Right ventricle myocardium superior (tissue), 1 donor: ENCODE data around the gene RBMX2. TPM values are rescaled to one million over a fixed set of nuclear protein-coding genes. Genes with fewer than 3 reads are reported as not detected.
"Not testable (repeated sequence)": the region's sequence is repeated elsewhere in the genome, so short reads cannot be mapped to it uniquely, and the experiment has no call there.

Experiments
- ATAC-seq: fragments of 200-7000 bp; cut with Tn5 transposase; one replicate; pipeline ENCODE4 v1.9.1; 2020; ENCODE audit warnings: mild to moderate bottlenecking; ENCODE audit not compliant: poor library complexity
- DNase-seq: peaks from one replicate; pipeline ENCODE4 v3.0.0-alpha.2; 2020
- intact Hi-C: fragments of 100-400 bp; cut with DNase I; formaldehyde crosslinking; loops from one replicate; pipeline ENCODE4 v1.11.2; 2022
- long read RNA-seq: library from polyadenylated mRNA; unstranded; transcript quantifications from one replicate; pipeline ENCODE4 v2.0.0, GENCODE V29; 2021
- total RNA-seq: library from RNA; stranded (reverse); fragmentation: NEBNext Ultra II Directional; extraction: Animal tissue kit (Norgen Biotek cat#: 25700); gene quantifications from one replicate; pipeline ENCODE4 v1.2.1, GENCODE V29; 2021
- donor health status: DM: no; HTN: yes; CAD: no; lungs with severe emphysema.

RBMX2 gene
- total RNA-seq: 10.9 TPM
- long read RNA-seq, transcript RBMX2-201 (6 exons, 1,528 nt): major isoform, 8 of 12 reads
- long read RNA-seq, partial matches to known transcripts: 1 of 12 reads
- long read RNA-seq, other reads (novel, unspliced or antisense): 2 of 12 reads

DNA sequence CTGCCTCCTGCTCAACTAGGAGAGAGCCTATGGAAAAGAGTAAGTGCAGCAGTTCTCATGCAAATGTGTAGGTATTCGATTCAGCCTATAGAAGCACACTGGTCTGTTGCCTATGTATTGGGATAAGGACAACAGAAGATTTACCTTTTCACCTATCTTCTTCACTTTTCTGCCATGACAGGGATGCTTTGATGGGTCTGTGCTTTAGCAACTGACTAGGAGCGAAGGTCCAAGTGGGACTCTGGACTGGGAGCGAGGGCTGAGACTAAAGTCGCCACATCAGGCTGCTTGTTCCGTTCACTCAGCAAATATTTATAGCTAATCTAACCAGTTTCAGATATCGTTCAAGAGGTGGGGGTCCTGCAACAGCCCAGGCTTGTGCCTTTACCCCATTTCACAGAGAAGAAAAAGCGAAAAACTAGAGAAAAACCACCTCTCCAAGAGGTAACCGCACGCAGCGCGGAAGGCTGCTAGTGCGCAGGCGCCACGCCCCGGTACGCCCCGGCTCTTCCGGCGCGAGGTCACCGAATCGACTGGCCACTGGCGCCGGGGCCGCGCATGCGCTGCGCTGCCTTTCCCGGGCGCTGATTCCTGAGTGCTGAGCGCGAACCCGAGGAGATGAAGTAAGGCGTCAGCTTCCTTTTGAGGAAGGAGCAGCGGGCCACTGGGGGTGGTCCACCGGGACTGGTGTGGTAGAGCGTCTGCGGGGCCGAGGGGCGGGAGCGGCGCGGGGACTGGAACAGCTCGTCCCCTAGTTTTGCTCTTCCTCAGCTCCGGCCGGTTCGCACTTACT is at the start of gene RBMX2:
RBMX2 (plus strand) TSS at position 573 of the 793 bp plus-strand sequence; CDS start at position 619, 46 bp downstream.
- intact Hi-C loops: no loop called here
- DNase-seq (peak; percentile 86), ATAC-seq (peak; percentile 100)

GRCh38 chrX:130352050-130352449 is 49.7 kb upstream of the RBMX2 start:
- intact Hi-C loops, DNase-seq, ATAC-seq: not testable (repeated sequence)

DNA sequence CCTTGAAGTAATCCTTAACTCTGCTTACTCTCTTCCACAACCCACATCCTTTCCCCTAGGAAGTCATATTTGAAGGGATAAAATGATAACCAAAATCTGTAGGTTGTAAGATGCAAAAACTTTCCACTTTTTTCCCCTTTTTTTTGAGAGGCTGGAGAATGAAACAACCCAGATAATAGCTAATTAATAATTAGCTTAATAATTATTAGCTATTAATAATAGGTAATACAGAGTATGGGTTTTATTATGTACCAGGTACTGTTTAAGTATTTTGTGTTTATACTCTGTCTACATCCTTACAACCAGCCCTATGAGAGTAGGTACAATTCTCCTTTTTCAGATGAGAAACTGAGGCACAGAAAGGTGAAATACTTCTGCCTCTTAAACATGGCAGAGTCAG is 25.7 kb upstream of the RBMX2 start:
- intact Hi-C loops: no loop called here
- ATAC-seq: no peak
- DNase-seq: no peak

GRCh38 chrX:130378024-130378669 is 23.6 kb upstream of the RBMX2 start:
- intact Hi-C loops: no loop called here
- DNase-seq (no peak), ATAC-seq (no peak)

- ATAC-seq (no peak), DNase-seq (no peak)
- intact Hi-C loops: no loop called here
Measured at GRCh38 chrX:130385520-130385919, 16.3 kb upstream of the RBMX2 start, which contains the start of gene GPR119. Gene GPR119 (minus strand): TSS chrX:130385674. CDS start chrX:130385447, 227 bp downstream.

- ATAC-seq (no peak), DNase-seq (no peak)
- intact Hi-C loops: no loop called here
Measured at GRCh38 chrX:130386408-130386808, 15.4 kb upstream of the RBMX2 start.

DNA sequence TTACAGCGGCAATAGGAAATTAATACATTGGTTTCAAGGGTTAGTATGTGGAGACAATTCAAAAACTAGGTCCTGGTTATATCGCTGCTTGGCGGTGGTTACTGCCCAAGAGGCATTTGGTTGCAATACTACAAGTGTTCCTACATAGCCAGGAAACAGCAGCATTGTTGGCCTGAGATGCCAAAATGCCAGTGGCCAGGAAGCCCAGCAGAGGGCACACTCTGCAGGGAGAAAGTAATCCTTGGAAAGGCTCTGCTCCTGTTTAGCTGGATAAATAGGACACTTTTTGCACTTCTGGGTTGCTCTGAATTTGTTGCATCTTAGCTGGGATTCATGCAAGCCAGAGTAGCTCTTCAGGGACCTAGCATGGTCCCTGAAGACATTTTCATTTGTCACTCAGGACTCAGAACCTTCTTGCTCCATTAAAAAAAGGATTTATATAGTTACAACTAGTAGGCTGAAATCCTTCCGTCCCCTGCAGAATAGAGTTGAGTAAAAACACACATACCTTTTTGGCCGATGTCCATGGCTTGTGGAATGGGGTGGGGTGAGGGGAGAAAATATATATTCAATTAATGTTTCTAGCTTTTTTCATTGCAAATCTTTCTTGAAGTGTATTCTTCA is 8.2 kb upstream of the RBMX2 start:
- DNase-seq (peak; percentile 40), ATAC-seq (no peak)
- intact Hi-C loops: loop anchor here (10.0 kb wide), 1 partner anchor 521 kb away; no protein-coding TSS in a partner anchor

DNA sequence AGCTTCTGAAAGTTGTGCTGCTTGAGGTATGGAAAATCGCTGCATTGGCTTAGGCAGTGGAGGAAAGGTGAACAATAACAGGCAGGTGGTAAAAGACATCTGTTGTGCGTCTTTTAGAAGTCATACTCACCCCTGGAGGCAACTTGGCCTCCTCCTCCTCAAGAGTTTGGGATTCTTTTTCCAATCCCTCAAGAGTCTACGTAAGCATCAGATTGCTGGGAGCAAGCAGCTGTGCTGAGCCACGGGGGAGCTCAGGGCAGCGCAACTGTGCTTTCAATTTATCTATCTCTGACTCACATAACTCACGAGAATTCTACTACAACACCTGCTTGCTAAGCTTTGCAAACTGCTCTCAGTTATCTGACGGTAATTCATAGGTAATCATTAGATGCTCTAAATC is 6.4 kb upstream of the RBMX2 start:
- intact Hi-C loops: loop anchor here (10.0 kb wide), 1 partner anchor 519 kb away; no protein-coding TSS in a partner anchor
- DNase-seq (no peak), ATAC-seq (no peak)

DNA sequence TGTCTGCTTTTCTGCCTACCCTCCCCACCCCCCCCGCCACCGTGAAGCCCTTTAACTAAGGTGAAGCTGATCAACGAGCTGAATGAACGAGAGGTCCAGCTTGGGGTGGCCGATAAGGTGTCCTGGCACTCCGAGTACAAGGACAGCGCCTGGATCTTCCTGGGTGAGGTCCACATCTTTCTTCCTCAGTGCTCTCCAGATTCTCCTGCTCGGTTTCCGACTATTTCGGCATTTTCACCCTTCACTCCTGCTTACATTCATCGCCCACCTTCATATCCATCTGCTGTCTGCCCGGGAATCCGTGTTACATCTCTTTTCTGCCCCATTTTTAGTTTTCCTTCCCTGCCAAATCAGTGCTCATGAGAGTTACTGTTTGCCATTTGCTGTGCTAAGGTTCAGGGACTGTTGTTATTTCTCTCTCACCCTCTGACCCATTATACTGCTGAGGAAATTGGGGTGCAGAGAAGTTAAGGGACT is 459 bp downstream of the RBMX2 start:
- ATAC-seq: no peak
- intact Hi-C loops: no loop called here
- no peak for DNase-seq

DNA sequence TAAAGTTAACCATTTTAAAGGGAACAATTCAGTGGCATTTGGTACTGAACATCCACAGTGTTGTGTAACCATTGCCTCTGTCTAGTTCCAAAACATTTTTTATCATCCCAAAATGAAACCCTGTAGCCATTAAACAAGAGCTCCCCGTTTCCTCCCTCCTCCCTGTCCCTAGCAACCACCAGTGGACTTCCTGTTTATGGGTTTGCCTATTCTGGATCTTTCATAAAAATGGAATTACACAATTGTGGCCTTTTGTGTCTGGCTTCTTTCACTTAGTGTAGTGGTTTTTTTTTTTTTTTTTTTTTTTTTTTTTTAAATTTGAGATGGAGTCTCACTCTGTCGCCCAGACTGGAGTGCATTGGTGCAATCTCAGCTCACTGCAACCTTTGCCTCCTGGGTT is 11.6 kb downstream of the RBMX2 start:
- no peak for DNase-seq
- peak; percentile 48 for ATAC-seq
- intact Hi-C loops: no loop called here

GRCh38 chrX:130414800-130415199 is 13.0 kb downstream of the RBMX2 start:
- DNase-seq: no peak
- intact Hi-C loops: no loop called here
- no peak for ATAC-seq

- no peak for ATAC-seq
- intact Hi-C loops: no loop called here
- no peak for DNase-seq
Measured at GRCh38 chrX:130415201-130415600, 13.4 kb downstream of the RBMX2 start.

DNA sequence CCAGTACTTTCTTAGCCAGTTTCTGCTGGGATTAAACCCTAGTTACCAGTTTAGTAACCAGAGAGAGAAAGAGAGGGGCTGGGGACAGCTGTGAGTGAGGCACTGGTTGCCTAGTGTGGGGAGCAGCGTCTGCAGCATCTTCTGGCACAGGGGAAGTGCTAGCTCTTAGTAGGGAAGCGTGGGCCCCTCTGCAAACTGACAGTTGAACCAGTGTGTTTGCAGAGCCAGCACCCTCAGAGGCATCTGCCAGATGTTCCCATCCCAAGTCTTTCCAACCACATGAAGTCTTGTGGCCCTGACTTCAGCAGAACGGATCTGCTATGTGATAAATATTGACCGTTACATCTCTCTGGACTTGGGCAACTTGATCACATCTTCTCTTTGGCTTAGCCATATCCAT is 15.0 kb downstream of the RBMX2 start:
- ATAC-seq: no peak
- no peak for DNase-seq
- intact Hi-C loops: no loop called here

GRCh38 chrX:130418066-130418465 is 16.3 kb downstream of the RBMX2 start:
- DNase-seq: no peak
- no peak for ATAC-seq
- intact Hi-C loops: no loop called here

GRCh38 chrX:130418740-130419139 is 17.0 kb downstream of the RBMX2 start:
- ATAC-seq: no peak
- no peak for DNase-seq
- intact Hi-C loops: no loop called here

GRCh38 chrX:130419263-130419662 is 17.5 kb downstream of the RBMX2 start:
- intact Hi-C loops: no loop called here
- no peak for ATAC-seq
- DNase-seq: no peak

DNA sequence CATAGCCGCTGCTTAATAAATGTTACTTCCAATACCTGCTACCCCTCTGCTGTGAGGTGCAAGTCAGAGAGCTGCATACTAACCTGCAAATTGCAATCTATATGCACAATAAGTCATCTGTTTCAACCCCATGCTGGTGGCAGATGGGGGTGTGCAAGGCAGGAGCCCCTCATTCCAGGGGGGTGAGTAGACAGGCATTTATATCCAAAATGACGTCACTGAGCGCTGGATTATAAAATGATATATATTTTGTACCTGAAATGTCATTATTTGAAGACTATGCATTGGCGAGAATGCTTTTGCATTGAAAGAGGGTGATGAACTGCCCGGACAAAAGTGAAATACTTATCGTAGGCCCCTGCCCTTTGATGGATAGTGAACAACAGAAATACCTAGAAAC is 24.7 kb downstream of the RBMX2 start:
- no peak for ATAC-seq
- intact Hi-C loops: no loop called here
- DNase-seq: no peak

GRCh38 chrX:130429236-130429635 is 27.4 kb downstream of the RBMX2 start:
- intact Hi-C loops, DNase-seq, ATAC-seq: not testable (repeated sequence)

GRCh38 chrX:130435937-130436336 is 34.1 kb downstream of the RBMX2 start:
- no peak for ATAC-seq
- no peak for DNase-seq
- intact Hi-C loops: no loop called here
